Activated naive CD8-positive, alpha-beta T cell treated with anti-CD3 and anti-CD28 coated beads, Interleukin-2, amount 50 U/mL, for 16 hours (primary cell): ENCODE data around the gene KERA.
"Not testable (repeated sequence)": the region's sequence is repeated elsewhere in the genome, so short reads cannot be mapped to it uniquely, and the experiment has no call there.

ENCODE experiments used
- DNase-seq: peaks from one replicate; pipeline ENCODE4 v3.0.0-alpha.2; 2020; ENCODE audit warnings: low read depth, low spot score

The KERA gene, protein sequence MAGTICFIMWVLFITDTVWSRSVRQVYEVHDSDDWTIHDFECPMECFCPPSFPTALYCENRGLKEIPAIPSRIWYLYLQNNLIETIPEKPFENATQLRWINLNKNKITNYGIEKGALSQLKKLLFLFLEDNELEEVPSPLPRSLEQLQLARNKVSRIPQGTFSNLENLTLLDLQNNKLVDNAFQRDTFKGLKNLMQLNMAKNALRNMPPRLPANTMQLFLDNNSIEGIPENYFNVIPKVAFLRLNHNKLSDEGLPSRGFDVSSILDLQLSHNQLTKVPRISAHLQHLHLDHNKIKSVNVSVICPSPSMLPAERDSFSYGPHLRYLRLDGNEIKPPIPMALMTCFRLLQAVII

DNA sequence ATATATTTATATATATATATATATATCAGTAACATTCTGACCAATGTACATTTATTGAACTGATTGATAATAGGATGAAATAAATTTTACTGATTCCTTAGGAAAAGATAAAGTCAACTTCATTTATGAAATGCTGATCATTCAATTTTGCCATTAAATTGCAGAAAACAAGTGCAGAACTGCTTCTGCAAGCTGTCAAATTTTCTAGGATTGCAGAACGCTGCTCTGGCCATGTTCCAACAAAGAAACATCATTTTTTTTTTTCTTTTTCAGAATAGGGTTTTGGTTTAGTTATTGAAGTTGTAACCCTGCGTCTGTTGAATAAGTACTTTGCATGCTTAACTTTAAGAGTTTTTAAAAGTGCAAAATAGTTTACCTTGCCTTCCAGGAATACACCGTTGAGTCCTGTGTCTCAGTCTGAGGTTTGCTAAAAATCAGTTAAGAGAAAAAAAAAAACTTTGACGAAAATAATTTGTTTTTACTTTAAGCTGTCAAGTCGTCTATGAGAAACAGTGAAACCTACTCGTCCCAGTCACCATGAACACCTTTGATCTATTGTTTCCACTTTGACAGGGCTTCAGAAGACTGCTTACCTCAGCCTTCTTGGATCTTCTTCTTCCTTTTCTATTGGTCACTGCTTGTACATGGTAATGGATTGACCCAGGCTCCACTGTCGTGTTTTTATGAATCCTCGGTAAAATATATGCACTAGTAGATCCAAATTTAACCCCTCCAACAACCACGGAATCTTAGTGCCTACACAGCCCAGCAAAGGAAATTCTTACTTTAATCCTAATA, at the start of gene KERA:
KERA (minus strand) TSS at position 657 of the 798 bp plus-strand sequence. CDS start 1,743 bp downstream, outside the sequence.
- no peak for DNase-seq

DNA sequence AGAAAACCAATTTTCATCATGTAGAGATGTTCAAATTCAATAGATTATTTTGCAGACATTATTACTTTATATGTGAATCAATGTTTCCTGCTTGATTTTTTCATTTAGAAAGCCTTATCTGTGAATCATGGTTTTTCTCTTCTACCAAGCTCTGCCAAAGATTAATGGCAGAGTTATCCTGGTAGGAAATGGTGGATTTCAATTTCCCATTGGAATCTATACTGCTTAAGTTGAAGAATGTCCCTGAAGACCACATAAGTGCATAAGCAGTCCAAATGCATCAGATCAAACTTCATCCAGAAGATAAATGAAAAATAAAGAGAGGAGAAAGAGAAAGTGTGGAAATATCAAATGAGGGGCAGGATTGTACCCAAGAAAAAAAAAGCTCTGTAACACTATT, 48.5 kb upstream of the KERA start:
- no peak for DNase-seq

DNA sequence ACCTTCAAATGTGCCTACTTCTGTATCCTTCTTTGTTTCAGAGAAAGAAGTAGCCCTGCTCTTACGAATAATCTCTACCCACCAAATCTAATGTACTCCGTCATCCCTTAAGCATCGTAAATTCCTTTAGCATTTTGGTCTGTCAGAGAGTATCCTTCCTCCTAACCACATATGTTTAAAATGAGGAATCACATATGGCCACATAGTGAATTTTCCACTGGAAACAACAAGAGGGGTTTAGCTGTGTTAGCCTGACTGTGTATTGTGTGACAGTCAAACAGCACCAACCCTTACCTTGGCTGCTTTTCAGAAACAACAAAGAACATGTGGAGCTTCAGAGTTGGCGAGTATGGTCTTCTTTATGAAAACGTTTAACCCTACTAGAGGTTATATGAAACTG, 48.0 kb upstream of the KERA start:
- DNase-seq: no peak

DNA sequence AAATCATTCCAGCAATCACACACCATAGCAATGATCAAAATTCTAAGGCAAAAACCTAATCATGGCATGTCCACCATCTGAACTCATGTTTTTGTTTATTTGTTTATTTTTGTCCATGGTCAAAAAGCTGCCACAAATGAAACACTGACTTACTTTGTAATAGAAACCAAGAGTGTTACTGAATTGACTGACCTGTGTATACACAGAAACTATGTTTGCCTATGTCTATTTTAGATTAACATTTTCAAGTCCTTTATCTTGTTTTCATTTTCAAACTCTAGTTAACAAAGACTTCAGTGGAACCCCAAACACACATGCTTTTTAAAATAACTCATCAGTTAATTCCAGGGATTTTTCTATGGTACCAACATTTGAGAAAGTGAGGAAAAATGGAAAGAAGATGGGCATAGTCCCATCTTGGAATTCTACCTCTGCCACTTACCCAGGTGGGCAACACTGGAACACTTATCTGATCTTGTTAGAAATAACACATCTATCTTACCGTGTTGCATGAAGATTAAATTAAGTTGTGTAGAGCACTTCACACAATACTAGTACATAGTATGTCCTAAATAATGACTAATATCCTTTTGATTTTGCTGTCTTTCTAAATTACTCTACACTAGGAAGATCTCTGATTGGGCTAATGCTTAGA, 47.1 kb upstream of the KERA start:
- DNase-seq: no peak

DNA sequence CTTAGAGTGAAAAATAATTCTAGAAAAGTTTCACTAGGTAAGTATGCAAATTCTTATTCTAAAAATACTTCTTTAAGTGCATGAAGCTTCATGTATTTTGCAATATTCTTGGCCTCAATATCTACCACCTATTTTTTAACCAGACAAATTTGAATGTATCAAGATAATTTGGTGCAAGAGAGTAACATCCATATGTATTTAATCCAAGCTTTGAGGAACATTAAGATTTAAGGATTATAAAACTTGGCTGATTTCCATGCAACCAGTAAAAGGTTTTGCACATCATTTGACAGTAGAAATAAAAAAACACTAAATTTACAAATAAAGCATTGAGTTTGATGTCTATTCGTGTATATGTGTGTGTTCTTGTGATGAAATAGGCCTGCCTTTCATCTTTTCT, 45.8 kb upstream of the KERA start:
- DNase-seq: no peak

DNA sequence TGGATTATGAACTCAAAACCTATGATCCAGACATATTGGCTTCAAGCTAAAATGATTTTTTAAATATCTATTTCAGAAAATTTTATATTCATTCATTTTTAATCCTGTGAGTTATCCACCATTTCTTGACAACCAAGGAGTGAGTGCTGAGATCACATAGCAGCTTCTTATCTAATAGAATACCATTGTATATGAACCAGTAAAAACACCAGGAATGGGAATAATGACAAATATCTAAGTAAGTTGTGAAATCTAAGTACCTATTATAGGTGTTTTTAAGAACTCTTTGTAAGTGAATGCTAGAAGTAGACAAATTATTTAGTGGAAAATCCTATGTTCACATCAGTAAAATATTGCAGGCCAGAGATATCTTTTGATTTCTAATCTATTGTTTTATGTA, 45.3 kb upstream of the KERA start:
- DNase-seq: no peak

DNA sequence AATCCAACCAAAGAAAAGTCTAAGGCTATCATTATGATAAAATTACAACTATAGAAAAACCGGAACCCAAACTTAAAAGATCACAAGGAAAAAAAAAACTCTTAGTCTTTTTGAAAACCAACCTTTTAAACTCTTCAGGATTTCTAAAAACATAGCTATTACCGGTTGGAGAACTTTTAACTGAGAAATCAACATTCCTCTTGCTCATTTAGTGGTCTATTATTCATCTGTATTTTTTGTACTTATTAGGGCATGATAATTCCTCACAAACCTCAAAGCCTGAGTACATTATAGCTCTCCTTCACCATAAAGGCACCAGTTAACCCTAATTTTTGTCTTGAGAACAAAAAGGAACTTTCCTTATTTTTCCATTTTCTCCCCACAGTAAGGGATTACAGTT, 43.1 kb upstream of the KERA start:
- DNase-seq: no peak

DNA sequence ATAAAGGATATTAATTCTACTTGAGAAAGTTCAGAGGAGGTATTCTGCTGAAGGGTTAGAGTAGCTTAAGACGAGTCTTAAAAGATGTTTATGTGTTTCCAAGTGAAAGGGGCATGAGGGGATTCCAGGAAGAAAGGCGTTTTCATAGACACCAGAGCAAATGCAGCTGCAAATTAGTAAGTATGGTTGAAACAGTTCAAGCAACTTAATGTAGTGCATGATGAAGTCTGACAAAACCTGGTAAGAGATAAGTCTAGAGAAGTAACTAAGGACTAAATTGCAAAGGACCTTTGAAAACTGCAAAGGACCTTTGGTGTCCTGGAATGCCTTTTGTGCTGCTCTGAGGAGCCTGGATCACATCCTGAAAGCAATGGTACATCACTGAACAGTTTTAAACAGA, 42.0 kb upstream of the KERA start:
- no peak for DNase-seq

DNA sequence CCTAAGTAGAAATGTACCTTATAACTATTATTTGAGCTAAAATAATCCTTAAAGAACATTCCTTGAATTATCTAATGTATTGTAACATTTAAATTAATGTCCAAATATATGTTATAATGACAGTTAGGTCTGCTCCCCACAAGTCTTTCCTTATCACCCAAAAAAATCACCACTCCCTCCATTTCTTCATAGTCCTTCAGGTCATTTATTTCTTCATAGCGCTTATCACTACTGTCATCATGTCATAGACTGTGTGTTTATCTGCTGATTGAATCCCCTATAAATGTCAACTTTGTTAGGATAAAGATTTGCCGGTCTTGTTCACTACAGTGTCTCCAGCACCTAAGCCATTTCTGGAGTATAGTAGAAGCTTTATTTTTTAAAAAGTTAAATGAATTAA, 41.5 kb upstream of the KERA start:
- DNase-seq: no peak

DNA sequence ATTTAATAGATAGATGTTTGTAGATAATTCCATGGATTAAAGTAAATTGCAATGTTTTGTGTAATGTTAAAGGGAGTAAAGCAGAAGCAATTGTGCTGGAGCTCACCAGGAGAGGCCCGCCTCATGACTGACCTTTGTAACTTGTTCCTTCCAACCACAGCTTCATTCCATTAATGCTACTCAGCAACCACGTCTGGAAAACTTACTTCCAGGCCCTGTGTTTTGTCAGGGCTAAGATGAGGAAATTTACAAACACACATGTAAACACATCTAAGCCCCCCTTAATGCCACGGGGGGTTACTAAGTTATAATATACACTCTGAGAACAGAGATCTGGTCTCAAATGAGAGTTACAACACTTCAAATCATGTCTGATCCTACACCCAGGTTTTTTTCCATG, 41.1 kb upstream of the KERA start:
- no peak for DNase-seq

DNA sequence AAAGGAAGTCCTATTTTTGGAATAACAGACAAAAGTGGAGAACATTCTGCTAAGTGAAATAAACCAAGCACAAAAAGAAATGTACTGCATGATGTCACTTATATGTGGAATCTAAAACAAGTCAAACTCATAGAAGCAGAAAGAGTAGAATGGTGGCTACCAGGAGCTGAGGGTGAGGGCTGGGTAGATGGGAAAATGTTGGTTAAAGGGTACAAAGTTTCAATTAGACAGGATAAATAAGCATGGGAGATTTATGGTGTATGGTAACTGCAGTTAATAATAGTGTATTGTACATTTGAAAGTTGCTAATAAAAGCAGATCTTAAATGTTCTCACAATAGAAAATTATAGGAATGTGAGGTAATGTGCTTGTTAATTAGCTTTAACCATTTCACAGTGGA, 40.6 kb upstream of the KERA start:
- DNase-seq: no peak

DNA sequence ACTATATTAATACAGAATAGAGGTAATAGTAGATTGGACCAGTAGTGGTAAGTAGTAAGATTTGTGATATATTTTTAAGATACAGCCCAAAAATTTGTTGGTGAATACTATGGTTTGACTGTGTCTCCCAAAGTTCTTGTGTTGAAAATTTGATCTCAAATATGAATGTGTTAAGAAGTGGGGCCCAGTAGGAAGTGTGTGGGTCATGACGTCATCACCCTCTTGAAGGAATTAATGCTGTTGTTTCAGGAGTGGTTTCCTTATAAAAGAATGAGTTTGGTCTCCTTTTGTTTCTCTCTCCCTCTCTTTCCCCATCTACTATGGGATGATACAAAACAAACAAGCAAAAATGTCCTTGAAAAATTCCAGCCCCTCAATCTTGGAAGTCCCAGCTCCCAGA, 37.1 kb upstream of the KERA start:
- DNase-seq: no peak

DNA sequence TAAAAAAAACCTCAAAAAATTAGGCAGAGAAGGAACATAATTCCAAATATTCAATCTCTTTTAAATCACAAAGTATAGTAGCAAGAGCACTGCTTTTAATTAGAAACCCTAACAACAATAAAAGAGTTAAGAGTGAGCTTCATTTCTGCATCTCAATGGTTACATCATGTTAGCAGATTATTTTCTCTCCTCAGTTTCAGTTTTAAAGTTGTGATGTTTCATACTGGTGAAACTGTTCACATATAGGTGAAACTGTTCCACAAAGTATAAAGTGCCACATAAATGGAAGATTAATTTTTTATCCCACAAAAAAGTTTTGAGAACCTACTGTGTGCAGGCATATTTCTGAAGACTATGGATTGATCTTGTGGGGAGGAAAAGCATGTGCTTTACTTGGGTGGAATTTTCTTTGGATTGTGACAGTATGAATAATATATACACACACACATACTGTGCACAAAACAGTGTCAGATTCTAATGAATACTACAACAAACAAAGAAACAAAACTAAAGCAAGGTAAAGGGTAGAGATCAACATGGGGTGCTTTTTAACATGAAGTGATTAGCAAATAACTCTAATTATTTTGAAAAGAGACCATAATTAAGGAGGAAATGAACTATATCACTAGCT, 36.3 kb upstream of the KERA start:
- no peak for DNase-seq

DNA sequence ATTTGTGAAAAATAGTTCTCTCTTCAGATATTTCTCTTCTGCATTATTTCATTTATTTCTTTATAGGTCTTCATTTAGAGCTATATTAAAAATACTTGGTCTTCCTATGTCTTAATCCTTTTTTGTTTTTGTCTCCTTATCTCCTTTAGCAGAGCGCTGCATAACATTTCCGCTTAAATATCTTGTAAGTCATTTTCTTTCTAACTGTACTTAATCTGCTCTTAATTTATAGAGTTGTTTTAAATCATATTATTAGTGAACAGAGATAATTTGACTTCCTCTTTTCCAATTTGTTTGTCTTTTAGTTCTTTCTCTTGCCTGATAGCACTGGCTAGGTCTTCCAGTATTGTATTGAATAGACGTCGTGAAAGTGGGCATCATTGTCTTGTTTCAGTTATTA, 35.5 kb upstream of the KERA start:
- DNase-seq: no peak

DNA sequence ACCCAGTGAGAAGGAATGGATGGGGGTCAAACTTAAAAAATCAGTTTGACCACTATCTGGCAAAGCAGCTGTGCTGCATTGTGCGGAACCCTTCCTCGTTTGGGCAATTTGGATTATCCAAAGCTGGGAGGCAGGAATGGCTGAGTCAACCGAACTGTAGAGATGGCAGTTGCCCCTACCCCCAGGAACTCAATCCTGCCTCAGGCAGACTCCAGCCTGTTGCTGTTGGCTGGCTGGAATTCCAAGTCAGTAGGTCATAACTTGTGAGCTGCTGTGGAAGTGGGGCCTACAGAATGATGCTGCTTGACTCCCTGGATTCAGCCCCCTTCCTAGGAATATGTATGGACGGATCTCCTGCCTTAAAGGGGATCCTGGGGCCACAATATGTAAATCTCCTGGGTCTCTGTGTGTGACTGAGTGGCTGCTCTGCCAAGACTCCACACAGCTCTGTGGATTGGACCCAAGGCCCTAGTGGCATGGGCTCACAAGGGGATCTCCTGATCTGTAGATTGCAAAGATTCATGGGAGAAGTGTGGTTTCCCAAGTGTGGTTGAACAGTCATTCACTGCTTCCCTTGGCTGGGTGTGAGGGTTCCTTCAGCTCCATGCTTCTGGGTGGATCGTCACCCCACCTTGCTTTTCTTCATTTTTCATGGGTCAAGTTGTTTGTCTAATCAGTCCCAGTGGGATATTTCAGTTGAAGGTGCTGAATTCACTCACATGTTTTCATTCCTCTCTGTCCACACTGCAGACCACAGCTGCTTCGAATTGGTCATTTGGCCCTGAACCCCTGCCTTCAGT, 34.3 kb upstream of the KERA start:
- no peak for DNase-seq

DNA sequence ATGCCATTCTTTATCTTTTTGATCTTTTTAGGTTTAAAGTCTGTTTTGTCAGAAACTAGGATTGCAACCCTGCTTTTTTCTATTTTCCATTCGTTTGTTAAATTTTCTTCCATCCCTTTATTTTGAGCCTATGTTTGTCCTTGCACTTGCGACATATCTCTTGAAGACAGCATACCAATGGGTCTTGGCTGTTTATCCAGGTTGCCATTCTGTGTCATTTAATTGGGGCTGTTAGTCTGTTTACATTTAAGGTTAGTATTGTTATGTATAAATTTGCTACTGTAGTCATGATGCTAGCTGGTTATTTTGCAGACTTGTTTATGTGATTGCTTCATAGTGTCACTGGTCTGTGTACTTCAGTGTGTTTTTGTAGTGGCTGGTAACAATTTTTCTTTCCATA, 32.1 kb upstream of the KERA start:
- not testable (repeated sequence) for DNase-seq

DNA sequence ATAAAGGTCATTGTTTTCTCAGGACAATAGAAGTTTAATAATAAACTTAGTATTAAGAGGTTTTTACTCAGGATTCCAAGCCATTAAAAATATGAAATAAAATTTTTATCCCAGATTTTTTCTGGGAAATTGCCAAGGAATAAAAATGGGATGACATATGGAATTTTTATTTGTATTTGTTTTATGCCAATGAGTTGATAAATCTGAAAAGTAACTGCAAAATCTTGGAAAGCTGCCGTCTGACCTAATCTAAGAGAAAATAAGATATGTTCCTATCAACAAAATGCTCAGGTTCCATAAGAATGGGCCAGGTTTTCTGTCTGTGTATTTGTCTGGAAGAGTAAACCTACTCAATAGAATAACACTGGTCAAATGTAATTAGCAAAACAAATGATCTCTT, 22.2 kb upstream of the KERA start:
- no peak for DNase-seq

DNA sequence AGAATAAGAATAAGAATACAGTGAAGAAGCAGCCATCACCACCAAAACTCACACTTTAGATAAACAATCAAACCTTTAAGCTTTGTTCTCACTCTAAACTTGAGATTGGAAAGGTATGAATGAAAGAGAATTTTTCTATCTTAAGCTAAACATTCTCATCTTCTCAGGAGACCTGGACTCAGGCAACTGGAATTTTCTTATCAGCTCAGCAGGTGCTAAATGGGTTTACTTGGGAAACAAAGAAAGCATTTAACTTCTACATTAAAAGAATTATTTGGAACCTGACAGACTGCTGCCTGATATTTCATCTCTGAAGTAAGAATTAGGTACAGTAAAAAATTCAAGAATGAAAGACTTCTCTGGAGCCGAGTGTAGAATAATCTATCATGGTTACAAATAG, 20.7 kb upstream of the KERA start:
- DNase-seq: no peak

DNA sequence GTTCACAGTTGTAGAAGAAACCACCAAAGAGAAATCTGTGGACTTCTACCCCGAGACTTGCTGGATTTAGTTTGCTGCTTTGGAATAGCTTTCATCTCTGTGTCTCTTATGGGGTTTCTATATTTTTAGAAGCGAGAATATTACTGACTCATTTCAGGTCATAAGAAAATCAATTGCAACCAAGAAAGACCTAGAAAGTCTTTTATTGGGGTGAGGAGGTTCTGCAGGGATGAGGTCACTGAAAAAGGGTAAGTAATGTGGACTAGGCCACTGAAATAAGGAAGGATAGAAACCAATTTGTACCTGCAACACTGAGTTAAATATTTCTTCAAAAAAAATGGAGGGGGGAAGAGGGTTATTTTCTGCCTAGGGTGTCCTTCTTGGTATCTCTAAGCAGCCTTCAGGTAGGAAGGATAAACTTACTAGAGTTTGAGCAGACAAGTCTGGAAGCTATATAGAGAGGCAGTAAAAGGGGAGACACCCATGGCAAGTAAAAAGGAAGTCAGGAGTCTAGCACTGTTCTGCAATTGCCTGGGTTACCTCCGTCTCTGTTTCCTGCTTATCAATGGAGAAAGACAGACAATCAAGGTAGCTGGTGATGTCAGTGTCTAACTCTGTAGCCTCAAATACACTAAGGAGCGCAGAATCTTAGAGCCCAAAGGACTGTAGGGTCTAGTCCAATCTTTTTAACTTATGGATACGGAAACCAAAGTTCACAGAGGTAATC, 19.6 kb upstream of the KERA start:
- no peak for DNase-seq

DNA sequence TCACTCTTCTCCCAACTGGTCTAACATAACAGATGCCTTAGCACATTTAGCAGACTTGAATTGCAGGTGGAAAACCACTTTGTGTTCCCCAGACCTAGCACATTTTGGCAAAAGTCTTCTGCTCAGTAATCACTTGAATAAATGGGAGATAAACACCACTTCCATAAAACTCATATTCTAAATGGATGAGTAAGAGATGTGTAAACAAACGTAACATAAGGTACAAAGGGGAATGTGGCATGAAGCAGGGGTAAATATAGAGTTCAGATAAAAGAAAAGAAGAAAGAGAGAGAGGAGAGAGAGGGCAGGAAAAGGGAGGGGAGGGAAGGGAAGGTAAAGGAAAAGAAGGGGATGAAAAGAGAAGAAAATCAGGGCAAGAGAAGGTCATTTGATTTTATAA, 17.0 kb upstream of the KERA start:
- no peak for DNase-seq
